ENCODE data around the gene CHCHD3.

CHCHD3 gene

DNA sequence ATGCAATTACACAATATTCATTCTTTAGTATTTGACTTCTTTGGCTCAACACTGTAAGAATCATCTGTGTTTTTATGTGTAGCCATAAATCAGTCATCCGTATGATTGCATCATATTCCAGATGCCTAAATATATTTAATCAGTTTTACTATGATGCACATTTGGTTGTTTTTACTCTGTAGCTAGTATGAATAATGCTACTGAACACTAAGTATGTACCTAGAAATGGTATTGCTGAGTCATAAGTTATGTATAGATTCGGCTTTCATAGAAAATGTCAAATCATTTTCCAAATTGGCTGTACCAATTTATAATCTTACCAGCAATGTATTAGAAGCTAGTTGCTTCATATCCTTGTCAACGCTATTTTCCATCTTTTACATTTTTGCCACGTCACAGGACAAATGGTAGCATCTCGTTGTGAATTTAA lies 308.3 kb downstream of the CHCHD3 start:
- DNase-seq (ENCODE audit: low spot score) = no peak

DNA sequence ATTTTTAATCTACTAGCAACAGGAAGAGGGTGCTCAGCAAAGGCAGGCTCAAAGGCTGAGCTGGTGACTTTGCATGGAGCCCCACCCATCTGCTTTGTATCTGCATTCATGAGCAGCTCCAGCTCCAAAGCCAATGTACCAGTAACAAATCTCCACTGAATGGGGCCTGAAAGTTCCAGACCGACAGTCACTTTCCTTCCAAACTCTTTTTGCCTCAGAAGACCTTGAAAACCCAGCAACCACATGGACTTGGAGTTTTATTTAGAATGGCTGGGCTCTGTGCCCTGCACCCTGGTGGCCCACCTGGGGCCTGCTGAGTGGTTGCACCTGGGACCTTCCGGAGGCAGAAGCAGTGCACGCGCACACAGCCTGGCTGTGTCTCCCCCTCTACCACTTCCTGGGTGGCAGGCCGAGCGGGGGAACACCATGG lies 310.6 kb downstream of the CHCHD3 start:
- DNase-seq (ENCODE audit: low spot score) = no peak

DNA sequence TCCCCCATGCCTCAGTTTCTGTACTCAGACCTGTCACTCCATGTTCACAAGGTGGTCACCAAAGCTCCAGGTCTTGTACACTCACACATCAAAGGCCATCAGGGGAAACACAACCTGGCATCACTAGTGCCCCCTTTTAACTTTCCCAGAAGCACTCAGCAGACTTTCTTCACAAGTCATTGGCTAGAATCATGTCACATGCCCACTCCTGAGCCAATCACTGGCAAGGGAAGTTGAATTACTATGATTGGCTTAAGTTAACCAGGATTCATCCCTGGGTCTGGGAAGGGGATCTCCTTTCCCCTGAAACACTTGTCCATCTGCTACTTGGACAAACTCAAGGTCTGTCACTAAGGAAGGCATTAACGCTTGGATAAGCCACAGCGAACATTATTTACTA lies 311.8 kb downstream of the CHCHD3 start:
- DNase-seq (ENCODE audit: low spot score) = no peak

DNA sequence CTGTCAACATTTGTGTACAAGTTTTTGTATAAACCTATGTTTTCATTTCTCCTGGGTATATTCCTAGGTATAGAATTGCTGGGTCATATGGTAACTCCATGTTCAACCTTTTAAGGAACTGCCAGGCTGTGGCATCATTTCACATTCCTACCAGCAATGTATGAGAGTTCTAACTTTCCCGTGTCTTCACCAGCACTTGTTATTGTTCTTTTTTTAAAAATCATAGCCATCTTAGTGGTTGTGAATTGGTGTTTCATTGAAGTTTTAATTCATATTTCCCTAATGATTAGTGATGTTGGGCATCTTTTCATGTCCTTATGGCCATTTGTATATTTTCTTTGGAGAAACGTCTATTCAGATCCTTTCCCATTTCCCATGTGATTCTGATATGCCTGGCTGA lies 312.6 kb downstream of the CHCHD3 start:
- DNase-seq (ENCODE audit: low spot score) = no peak

DNA sequence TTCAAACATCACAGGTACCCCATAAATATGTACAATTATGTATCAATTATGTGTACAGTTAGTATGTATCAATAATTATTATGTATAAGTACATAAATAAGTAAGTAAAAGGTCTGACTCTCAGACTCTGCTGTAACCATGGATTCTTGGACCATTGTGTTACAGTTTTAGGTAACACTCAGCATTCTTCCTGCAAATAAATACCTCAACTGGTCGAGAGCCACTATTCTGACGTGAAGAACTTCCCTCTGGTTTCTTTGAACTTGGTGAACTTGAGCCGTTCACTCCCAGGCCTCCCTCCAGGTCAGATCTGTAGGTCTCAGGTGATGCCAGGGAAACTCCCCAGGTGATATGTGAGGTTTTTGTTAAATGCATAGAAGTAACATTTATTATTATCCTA lies 313.8 kb downstream of the CHCHD3 start:
- DNase-seq (ENCODE audit: low spot score) = no peak

DNA sequence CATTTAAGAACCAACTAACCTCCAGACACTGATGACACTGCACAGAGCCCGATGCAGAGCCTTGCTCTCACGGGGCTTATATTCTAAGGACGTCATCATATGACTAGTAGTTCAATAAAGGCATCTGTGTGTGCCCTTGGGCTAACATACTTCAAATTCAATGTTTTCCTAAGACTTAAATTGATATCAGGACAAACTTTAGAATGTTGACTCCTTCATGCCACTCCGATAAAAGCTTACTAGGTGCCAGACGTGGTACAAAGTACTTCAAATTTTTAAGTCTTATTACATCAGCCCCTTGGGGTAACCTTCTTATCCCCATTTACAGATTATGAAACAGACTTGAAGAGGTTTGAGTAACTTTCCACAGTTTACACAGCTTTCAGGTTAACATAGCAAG lies 314.5 kb downstream of the CHCHD3 start:
- DNase-seq (ENCODE audit: low spot score) = no peak

DNA sequence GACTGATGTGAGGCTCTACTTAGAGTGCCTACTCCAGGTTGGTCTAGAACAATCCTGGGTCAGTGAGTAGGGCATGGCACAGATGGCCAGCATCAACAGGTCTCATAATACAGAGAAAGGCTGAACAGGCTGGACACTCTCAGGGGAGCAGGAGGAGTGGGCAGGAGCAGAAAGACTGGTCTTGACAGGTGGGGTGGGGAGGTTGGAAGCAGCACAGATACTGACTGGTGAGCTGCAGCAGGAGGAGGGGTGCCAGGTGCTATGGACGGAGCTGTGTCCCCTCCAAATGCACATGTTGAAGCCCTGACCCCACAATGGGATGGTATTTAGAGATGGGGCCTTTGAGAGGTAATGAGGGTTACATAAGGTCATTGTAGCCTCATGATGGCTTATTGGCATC lies 315.2 kb downstream of the CHCHD3 start:
- no peak for DNase-seq (ENCODE audit: low spot score)

DNA sequence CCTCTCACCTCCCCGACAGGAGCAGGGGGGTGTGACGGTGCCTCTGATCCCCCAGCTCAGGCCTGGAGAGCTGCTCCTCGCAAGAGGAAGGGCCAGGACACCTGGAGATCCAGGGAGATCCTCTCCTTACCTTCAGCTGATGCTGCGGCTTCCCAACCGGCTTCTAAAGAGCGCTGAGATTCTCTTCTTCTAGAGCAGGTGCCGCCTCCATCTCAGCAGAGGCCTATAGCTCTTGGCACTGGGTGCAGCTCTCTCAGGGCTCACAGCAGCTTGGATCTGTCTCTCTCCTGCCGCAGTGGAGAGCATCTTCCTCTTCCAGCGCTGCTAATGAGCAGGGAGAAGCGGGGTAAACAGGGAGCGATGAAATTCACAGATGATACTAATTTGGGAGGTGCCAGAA lies 316.0 kb downstream of the CHCHD3 start:
- no peak for DNase-seq (ENCODE audit: low spot score)

DNA sequence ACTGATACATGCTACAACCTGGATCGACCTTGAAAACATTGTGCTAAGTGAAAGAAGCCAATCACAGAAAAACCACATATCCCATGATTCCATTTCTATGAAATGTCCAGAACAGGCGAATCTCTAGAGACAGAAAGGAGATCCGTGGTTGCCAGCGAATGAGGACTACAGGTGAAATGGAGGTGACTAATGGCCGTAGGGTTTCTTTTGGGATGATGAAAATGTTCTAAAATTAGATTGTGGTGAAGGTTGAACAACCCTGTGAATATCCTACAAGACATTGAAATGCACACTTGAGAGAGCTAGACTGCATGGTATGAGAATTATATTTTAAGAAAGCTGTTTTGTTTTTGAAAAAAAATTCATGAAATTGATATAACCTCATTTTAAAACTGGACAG lies 317.1 kb downstream of the CHCHD3 start:
- DNase-seq (ENCODE audit: low spot score) = no peak

DNA sequence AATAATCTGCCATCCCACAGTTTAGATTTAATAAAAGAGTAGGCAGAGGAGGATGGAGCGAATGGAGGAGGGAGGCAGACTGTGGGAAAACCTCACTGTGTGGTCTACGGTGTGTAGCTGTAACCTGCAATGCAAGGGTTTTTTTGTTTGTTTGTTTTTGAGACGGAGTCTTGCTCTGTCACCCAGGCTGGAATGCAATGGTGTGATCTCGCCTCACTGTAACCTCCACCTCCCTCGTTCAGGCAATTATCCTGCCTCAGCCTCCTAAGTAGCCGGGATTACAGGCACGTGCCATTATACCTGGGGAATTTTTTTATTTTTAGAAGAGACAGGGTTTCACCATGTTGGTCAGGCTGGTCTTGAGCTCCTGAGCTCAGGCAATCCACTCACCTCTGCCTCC lies 321.0 kb downstream of the CHCHD3 start:
- no peak for DNase-seq (ENCODE audit: low spot score)

DNA sequence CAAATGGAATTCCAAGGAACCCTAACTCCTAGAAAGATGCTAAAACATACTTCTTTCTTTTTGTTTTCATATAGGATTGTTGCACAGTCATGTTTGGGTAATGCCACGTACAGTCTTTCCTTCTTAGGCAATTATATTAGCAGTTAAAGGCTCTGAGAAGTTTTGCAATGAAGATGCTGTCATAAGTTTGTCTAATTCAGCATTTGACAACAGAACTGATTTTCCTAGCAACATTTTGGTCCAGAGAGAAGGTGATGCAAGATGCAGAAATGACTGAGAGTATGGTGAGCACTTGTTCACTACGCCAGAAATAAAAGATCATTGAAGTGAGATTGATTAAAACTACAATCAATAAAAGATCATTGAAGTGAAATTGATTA lies 321.7 kb downstream of the CHCHD3 start:
- no peak for DNase-seq (ENCODE audit: low spot score)

DNA sequence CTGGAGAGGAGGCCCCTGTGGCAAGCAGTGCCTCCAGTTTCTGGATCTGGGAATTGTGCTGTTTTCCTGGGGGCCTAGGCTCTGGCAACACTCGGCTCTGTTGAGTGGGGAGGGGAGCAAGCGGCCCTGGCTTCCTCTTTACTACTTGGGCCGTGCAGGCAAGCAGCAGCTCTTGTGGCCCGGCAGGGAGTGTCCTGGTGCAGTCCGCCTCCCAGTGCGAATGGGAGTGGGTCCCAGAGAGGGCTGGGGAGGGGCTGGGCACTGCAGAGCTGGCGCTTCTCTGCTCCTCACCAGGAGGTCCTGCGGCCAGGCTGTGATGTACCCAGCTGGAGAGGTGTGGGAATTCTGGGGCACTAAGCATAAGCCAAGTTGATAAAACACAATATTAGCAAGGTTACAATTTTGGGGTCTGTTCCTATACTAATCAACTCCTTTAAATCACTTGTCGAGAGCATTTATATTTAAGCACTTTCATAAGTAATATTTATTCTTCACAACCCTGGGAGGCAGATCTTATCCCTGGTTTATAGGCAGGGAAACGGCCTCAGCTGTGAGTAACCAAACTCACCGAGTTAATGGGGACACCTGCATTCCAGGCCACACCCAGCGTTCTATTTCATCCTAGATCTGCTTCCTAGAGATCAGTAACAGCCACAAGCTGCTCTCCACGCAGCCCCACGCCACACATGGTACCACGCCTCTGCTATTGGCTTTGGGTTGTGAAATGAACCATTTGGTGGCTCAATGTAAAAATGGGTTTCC lies 322.2 kb downstream of the CHCHD3 start:
- DNase-seq (ENCODE audit: low spot score) = peak; percentile 46

DNA sequence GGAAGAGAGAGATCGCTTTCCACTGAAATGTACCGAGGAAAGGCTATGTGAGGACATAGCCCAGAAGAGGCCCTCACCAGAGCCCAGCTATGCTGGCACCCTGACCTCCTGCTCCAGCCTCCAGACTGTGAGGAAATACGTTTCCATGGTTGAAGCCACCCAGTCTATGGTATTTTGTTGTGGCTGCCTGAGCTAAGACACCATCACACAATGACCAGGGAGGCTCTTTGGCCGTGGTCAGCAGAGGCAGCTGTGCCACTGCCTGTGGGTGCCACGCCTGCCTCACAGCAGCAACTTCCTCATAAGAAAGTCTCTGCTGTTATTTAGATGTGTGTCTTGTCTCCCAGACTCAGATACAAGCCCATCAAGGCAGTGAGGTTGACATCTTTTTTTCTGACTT lies 322.9 kb downstream of the CHCHD3 start:
- no peak for DNase-seq (ENCODE audit: low spot score)

DNA sequence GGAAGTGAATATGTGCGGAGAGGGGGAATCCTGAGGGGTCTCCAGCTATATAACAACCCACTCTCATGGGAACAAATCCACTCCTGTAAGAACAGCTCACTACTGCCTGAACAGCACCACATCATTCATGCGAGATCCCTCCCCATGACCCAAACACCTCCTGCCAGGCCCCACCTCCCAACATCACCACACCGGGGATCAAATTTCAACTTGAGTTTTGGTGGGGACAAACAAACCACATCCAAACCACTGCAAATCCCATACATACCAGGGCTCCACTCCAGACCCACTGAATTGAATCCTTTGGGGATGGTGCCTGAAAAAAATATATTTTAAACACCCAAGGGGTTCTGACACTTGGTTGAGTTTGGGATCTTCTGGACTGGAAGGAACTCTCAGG lies 324.1 kb downstream of the CHCHD3 start:
- no peak for DNase-seq (ENCODE audit: low spot score)

DNA sequence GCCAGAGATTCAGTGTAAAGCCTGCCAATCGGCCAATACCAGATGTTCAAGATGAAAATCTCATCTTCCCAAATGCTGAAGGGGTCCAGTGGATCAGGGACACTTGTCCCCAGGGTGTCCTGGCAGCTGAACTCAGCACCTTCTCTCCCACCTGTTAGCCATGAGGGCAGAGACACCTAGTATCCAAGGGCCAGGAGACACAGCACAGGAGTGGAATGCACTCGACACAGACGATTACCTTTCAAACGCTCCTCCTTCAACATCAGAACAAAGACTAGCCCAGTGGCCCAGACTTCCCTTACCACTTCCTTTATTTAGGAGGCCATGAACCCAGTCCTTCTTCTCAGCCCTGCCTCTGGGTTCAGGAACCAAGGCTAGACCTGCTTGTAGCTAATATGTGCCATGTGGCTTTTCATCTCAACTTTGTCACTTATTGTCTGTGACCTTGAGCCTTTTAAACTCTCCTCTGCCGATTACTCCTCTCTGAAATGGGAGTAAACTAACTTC lies 325.4 kb downstream of the CHCHD3 start:
- DNase-seq (ENCODE audit: low spot score) = no peak

DNA sequence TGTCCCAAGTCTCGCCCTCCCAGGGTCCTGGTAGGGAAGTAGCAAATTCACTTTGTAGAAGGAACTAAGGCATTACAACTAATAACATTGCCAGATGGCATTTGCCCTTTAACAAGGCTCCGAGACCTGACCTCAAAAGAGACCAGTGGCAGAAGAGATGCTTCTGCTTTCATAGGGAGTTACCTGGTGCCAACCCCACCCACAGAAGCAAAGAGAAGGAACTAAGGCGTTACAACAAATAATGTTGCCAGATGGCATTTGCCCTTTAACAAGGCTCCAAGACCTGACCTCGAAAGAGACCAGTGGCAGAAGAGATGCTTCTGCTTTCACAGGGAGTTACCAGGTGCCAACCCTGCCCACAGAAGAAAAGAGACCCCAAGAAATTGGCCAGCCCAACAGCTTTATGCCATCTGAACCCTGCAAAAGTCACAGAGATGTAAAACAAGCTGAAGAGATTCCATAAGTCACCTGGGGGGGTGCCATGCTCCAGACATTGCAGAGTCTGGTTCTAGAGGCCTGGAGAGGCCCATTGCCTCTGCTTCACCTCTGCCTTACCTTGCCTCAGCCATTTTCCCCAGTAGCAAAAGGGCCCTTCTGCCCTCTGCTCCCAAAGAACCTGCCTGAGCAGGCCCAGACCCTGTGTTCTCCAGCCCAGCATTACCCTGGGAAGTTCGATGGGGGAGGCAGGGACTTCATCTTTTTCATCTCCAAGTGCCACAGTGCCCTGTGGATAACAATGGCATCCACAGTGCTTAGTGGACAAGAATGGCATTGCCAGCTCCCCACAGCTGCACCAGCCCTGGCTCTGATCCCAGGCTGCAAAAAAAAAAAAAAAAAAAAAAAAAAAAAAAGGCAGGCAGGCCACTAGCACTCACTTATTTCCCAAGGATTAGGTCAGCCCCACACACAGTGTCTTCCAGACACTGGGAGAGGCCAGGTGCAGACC lies 326.1 kb downstream of the CHCHD3 start:
- no peak for DNase-seq (ENCODE audit: low spot score)

DNA sequence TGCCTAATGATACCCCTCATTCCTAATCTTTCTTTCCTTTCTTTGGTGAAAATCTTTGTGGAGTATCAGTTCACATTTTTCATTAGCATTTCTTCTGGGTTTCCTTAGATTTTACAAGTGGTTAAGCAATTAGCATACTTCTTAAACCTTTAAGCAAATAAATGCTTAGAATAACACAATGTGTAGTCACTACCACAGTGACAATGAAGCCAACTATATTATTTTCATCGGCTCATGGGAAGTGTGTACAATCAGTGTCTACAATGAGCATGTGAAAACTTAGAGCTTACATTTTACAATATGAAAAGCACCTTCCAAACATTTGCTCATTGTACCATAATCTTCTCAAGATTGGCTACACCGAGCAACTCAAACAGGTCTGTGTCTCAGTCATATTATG lies 329.5 kb downstream of the CHCHD3 start:
- DNase-seq (ENCODE audit: low spot score) = no peak

DNA sequence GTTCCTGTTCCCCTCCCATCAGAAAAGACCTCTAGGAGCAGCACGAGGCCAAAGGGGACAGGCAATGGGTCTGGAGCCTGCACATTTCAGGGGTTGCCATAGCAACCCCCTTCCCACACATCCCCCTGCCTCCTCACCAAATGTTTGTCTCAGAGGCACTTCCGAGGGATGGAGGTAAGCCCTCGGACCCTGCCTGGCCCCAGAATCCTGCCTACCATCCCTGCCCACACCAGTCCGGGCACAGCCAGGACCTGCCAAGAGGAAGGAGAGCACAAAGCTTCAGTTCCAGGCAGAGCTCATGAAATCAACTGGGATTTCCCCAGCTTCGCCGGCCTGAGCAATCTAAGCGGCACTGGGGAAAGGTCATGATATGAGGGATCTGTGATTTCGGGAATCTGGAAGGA lies 330.6 kb downstream of the CHCHD3 start:
- DNase-seq (ENCODE audit: low spot score) = no peak

DNA sequence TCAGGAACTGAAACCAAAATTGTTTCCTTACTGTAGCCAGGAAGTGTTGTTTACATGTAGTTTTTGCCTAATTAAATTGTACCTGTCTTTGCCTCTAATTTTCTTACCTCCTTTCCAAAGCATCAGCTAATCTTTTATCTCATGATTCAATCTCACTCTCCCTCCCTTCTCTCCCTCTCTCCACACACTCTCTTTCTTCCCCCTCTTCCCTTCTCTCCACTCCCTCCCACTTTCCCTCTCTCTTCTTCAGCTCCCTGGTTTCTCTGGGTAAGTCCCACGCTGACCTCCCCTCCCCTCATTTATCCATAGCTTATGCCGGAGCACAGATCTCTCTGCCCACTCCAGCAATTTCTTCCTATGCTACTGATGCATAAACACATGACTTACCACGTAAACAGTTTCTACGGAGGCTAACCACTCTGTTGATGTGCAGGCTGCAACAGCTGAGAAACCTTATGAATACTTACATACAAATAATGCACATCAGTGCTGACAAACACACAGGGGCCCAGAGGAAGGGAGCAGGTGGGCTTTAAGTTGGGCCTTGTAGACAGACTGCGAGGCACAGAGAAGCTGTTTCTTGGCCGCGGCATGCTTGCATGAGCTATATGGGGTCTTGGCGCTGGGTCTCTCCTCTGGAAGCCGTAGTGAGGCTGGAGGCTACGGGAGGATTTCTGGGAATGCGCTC lies 331.2 kb downstream of the CHCHD3 start:
- DNase-seq (ENCODE audit: low spot score) = no peak

DNA sequence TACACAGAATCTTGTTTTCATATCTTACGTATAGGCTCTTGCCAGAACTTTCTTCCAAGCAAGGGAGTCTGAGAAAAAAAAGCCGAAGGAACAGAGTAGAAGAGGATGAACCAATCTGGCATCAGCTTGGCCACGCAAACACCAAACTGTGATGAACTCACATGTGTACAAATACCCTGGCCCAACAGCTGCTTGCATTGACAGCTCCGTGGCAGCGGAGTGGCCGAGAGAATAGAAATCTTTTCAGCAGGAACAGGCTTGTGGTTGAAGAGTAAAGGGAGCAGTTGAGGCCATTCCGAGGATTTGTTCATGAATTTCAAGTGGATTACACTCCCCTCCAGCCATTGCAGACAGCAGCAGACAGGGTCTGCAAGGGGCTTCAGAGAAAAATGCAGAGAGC lies 331.8 kb downstream of the CHCHD3 start:
- no peak for DNase-seq (ENCODE audit: low spot score)

DNA sequence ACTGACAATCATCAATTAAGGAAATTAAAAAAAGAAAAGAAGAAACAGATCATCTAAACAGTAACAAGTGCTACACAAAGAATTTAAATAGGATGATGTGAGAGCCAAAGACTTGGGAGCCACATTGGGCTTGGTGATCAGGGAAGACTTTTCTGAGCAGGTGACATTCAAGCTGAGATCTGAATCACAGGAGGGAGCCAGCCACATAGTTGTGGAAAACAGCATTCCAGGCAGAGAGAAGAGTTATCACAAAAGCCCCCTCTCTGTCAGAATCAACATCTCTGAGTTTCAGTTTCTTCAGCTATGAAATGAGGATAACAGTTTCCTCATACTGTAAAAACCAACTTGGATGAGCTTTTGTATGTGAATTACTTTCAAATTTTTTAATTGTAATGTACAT lies 336.4 kb downstream of the CHCHD3 start:
- DNase-seq (ENCODE audit: low spot score) = no peak

DNA sequence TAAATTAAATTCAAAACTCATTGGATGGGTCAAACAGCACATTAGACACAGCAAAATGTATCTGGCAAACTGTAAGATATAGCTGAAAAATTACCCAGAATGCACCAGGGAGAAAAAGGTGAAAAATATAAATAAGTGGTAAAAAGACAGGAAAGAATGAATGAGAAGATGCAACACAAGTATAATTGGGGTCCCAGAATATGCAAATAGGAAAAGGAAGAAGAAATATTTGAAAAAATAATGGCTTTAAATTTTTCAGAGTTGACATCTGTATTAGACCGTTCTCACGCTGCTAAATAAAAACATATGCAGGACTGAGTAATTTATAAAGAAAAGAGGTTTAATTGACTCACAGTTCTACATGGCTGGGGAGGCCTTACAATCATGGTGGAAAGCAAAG lies 337.9 kb downstream of the CHCHD3 start:
- no peak for DNase-seq (ENCODE audit: low spot score)

DNA sequence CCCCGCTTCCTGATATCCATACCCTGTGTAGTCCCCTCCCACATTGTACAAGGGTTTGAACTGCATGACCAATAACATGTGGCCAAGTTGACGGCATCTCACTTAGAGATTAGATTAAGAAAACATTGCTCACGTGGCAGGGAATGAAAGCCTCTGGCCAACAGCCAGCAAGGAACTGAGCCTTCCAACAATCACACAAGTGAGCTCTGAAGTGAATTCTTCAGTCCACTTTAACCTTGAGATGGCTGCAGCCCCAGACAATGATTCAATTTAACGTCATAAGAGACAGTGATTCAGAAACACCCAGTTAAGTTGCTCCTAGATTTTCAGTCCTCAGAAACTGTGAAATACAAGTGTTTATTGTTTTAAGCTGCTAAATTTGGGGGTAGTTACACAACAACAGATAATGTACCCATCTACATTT lies 339.7 kb downstream of the CHCHD3 start:
- DNase-seq (ENCODE audit: low spot score) = no peak

Measured in LoVo (cell line).